T-helper 2 cell treated with Interferon-gamma antibody and Interleukin-4, amounts not matched to agents 100 ng/mL and 5 ng/mL, for 36 hours (primary cell): ENCODE data around the gene CYP46A1. TPM values are rescaled to one million over a fixed set of nuclear protein-coding genes. Genes with fewer than 3 reads are reported as not detected.
"Not testable (repeated sequence)": the region's sequence is repeated elsewhere in the genome, so short reads cannot be mapped to it uniquely, and the experiment has no call there.

Experiments used
- intact Hi-C: fragments of 100-400 bp; cut with micrococcal nuclease; formaldehyde crosslinking; loops from one replicate; pipeline ENCODE4 v1.15.1; 2023
- total RNA-seq: library from RNA; stranded (reverse); gene quantifications from 2 replicates; pipeline ENCODE4 v1.2.3, GENCODE V29; 2022

CYP46A1 gene
- total RNA-seq, 1 donor from 2014 or later, result 0.09 TPM

DNA sequence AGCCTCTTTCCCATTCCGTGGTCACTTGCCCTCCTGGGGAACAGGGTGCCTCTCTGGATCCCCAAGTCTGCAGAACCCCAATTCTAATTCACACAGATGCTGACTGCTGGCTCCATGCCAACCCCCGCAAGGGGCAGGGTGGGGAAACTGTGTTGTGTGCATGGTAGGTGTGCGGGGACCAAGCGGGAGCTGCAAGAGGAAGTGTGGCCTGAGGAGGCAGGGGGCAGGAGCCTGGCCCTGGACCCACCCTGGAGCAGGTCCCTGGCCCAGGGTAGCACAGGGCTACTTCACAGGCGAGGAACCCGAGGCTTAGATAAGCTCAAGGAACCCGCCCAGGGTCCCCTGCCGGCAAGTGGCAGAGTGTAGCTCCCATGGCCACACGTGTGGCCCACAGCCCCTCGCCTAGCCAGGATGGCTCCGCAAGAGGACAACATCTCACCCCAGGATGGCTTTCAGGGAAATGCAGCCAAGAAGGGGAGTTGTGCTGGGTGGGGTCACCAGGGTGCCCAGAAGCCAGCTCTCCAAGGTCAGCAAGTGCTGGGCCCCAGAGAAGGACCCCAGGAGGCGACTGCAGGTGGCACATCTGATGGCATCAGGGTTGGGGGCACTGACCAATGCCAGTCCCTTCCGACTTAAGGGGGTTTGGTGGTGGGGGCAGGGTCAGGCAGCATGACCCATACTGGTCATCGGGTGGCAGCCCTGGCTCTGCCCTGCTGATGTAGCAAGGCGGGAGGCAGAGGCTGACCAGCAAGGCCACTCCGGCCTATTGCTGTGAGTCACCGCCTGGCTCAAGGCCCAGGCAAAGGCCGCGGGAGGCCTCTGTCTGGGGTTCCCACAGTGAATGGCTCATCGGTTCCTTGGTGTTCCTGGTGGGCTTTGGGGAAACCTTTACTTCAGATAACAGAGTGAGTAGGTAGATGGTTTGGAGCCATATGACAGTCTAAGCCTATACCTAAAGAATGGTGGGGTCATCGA is 71.8 kb downstream of the CYP46A1 start:
- intact Hi-C loops, result no loop called here

DNA sequence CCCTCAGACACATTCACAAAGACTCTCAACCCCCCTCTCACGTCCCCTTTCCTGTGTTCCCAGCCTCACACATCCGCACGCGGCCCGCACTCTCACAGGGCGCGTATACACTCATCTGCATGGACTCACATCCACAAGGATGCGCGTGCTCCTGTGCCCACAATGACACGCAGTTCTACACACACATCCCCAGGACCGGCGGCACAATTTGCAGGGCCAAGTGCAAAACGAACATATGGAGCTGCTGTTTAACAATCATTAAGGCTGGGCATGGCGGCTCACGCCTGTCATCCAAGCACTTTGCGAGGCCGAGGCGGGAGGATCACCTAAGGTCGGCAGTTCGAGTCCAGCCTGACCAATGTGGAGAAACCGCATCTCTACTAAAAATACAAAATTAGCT is 72.7 kb downstream of the CYP46A1 start:
- intact Hi-C loops, result no loop called here

DNA sequence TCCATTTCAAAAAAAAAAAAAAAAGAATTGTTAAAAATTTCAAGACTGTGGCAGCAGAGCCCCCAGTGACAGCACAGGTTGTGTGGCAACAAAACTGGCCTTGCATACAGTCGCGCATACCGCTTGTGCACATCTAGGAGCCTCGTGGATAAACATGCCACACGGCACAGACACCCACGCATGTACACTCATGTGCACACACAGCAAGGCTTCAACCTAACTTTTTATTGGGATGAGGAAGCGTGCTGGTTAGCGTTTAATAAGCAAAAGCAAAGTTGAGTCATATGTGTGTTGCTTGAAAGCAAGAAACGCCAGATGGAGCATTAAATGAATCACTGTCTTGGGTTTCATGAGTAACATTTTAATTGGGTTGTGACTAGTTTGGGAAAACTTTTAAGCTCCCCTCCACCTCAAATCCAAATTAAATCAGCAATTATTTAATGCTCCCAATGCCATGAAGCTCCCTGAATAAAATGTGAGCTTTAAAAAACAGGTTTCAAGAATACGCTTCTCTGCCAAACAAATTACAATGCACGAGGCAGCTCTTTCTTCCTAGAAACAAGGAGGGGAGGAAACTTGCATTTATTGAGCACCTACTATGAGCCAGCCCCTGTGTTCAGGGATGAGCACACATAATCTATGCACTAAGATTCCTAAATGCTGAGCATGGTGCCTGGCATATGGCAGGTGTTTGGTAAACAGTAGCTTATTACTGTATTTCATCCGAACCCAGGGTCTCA is 73.4 kb downstream of the CYP46A1 start:
- intact Hi-C loops, result no loop called here

DNA sequence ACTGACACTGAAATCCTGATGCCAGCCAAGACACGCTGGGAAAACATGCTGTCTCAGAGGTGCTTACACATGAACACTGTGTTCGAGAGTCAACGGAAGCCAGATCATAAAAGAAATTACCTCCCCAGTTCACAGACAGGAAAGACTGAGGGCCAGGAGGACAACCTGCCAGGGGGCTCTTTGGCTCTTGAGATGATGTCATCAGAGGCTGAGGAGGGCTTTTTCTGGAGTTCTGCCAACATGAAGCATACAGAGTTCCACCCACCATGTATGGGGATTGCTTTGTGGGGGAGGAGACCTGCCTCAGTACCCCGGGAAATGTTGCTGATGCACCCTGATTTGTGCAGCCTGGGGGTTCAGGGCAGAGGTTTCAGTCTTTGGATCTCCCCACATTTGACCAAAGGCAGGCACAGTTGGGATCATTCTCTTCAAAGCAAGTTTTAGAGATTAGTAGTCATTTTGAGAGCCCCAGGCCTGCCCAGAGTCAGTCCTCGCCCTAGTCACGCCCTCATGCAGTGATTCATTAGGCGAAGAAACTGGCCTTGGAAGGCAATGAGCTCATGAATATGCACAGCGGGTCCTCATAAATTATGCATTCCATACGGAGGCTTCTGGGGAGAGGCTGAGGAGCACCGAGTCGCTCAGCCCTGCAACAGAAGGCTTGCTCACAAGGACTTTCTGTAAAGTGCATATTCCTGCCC is 74.2 kb downstream of the CYP46A1 start:
- intact Hi-C loops, result no loop called here

DNA sequence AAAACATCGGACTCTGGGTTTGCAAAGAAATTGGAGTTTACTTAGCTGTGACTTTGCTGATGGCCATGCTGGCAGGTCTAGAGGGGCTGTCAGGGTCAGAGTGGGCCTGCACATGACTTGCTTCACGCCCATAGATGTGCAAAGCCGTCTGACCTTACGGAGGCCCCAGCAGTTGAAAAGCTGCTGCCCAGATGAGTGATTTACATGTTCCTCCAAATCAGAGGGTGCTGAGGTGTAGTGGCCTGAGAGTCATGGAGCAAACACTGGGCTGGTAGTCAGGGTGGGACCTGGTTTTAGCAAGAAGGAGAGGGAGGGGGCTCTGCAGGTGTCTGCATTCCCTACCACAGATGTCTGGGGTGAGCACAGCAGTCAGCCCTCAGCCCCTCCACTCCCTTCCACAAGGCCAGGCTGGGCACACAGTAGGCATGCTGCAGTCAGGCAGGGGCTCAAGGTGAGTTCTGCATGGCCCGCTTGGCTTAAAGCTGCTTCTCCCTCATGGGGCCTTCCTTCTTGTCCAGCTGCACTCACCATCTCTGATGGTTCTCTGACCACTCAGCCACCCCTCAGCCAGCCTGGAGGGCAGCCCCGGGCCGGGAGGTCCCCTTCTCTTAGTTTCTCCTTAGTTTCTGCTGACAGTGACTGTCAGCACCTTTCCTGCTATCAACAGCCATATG is 74.9 kb downstream of the CYP46A1 start:
- intact Hi-C loops, result no loop called here

DNA sequence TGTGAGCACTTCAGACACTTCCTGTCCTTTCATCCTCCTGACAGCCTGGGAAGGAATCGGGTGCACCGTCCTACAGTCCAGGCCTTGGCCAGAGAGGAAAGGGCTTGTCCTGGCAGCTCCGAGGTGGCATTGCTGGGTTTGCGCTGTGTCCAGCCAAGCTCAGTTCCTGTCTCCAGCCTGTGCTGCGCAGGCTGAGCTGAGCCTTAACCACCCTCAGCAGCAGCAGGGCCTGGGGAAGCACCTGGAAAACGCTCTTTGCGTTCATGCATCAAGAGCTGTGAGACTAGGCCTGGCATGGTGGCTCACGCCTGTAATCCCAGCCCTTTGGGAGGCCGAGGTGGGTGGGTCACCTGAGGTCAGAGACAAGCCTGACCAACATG is 75.4 kb downstream of the CYP46A1 start:
- intact Hi-C loops, result no loop called here

DNA sequence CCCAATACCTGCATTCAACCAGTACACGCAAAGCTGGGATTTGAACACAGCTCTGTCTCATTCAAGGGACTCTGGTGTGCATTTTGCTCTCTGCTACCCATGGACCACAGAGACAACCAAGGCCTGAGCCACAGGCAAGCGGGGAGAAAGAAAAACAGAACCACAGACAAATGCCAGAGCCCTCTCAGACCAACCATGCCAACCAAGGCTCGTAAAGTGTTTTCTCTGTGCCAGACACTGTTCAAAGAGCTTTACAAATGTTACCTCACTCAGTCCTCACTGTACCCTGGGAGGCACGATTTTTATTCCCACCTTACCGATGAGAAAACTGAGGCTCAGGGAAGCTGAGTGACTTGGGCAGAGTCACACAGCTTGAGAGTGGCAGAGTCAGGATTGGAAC is 76.7 kb downstream of the CYP46A1 start:
- intact Hi-C loops, result no loop called here

DNA sequence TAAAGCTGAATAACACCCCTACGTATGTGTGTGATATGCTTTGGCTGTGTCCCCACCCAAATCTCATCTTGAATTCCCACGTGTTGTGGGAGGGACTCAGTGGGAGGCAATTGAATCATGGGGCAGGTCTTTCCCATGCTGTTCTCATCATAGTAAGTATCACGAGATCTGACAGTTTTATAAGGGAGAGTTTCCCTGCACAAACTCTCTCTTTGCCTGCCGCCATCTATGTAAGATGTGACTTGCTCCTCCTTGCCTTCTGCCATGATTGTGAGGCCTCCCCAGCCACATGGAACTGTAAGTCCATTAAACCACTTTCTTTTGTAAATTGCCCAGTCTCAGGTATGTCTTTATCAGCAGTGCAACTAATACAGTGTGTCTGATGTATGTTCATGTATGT is 78.8 kb downstream of the CYP46A1 start:
- intact Hi-C loops, result not testable (repeated sequence)

DNA sequence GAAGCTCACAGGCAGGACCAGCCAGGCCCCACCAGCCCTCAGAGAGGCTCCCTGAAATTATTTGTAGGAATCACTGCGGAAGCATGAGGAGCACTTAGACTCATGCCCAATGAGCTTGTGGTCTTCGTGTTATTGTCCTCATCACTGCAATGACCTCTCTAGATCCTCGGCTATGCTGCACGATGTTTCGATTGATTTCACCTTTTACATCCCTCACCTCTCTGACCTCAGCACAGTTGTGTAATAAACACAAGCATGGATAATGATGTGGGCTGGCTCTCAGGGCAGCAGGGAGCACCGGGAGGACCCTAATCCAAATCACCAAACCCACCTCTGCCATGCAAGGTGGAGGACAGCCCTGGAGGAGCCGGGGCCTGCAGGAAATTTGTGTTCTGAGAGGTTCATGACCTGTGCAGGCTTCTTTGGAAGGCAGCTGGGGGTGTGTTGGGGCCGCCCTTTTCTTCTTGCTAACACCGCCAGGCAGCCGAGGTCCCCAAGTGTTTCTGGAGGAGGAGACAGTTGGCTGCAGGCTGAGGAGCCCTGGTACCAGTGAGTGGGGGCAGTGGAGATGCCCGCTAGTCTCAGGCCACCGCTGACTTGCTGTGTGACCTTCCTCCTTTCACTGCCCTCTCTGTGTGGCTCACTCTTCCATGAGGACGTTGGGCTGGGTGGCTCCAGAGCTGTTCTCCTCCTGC is 79.6 kb downstream of the CYP46A1 start:
- intact Hi-C loops, result no loop called here

DNA sequence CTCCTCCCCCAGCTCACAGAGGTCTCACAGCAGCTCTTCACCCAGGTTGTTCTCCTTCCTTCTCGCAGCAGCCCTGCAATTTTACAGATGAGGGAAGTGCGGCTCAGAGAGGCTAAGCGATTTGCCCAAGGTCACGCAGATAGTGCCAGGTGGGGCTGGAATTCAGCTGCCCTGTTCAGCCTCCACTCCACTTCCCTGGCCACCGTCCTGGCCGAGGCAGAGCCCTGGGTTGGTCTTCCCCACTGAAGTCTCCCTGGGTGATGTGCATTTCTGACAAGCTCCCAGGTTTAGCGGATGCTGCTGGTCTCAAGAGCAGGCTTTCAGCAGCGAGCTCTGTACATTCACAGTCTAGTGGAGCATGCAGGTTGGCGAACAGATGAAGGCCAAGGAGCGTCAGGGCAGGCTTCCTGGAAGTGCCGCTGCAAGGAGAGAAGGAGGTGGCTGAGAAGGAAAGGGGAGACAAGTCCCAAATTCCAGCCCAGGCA is 80.2 kb downstream of the CYP46A1 start:
- intact Hi-C loops, result no loop called here

DNA sequence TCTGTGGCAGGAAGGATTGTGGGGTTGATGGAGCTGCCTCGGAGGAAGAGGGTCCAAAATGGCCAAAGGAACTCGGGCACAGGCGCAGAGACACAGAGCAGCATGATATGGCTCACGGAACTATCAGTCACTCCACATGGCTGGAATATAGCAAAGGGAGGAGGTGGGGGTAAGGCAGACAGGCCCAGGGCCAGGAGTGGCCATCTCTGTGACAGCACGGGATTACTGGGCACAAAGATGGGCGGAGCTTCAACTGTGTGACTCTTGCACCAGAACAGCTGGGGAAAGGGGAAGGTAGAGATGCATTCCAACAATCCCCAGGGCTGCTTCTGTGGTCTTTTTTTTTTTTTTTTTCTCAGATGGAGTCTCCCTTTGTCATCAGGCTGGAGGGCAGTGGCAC is 84.3 kb downstream of the CYP46A1 start:
- intact Hi-C loops, result no loop called here

DNA sequence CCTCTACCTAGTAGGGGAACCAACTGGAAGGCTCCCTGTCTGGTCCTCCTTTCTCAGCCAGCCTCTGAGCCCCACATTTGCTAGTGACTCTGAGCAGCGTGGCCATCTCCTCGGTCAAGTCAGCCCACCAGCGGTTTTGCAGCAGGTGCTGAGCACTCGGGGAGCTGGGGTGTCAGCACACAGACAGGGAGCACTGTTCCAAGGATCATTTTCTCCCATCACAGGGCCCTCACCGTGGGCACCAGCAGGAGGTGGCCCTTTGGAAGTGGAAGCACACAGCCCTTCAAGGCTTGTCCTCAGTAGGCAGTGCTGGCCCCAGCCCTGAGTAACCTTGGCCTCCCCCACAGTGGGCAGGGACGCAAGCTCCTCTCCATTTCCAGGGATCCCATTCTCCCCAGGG is 85.0 kb downstream of the CYP46A1 start:
- intact Hi-C loops, result no loop called here

DNA sequence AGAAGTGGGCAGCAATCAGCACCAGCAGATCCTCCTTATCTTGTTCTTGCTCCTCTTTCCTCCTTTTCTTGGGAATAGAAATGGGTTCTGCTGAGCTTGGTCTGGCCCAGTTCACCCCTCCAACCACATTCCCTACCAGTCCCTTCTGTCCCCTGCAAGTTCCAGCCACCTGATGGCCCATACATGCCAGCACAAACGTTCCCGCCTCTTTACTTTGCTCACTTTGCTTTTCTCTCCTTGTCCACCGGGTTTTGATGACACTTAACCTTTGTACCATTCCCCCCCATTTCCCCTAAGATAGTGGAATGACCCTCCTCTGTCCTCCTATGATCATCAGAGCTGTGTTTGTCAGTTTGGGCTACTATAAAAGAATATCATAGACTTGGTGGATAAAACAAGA is 85.7 kb downstream of the CYP46A1 start:
- intact Hi-C loops, result no loop called here

DNA sequence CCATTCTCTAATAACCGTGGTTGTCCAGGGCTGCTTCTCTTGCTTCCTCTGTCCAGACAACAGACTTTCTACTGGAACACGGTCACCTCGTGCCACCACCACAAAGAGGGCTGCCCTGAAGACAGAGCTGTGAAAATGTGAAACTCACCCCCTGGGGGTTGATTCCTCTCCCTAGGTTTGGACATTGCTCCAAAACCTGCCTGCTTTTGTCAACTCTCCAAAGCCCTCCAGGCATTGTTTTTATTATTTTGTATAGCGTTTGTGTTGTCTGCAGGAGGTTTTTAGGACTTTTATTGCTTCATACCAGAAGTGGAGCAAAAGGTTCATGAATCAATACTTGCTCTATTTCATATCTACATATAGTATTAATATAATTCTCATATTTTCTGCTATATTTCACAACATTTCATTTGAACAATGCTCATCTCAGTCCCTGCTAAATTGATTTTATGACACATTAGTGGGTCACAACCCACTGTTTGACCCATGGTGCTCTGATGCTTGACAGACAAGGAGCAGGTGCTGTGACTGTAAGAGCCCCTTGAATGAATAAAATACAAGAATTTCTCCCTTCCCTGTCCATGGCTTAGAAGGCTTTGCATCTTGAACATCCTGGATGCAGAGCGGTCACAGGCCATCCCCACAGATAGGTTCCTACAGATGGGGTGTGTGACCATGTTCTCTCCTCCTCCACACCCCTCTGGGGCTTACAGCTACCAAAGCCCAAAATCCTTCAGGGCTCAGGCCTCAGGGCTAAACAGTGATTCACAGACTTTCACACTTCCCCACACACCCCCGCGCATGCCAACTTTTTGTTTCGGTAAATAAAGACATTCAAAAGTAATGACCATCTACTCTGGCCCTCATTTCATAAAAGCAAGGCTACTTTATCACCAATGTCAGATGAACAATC is 88.5 kb downstream of the CYP46A1 start:
- intact Hi-C loops, result no loop called here

DNA sequence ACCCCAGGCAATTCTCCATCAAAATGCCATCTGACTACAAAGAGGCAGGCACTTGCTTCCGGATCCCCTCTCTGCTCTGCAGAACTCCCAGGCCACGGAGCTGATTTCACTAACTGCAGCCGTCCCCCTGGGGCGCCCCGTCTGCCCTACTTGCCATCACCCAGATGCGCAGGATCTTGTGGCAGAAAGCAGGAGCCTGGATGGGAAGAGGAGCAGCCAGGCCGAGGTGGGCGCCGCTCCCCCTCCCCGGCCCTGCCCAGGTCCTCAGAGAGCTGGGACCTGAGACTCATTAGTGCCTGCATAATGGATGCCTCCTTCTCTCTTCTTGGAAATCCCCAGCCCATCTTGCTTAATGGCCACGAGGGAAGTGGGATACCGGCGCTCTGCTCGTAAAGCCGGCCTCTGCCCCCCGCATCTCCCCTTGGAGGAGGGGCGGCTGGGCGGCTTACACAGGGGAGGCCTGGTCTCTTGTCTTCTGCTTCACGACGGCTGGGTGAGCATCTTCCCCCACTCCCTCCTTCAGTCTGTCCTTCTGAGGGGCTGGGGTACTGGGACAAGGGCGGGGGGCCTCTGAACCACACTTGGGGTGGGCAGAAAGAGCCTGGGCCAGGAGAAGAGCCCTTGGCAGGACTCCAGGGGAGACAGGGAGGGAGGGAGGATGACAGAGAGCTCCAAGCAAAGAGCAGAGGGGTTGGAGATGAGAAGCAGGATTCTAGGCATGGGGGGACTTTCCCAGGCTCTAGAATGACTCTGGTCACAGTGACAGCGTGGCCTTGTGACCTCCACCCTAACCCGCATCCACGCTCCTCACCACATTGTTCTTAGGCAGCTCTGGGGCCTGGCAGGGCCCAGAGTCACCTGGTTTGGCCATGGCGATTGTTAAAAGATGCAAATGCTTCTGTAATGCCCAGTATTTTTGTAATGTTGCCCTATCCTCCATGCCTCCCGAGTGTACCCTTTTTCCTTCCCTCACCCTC is 89.7 kb downstream of the CYP46A1 start:
- intact Hi-C loops, result no loop called here

DNA sequence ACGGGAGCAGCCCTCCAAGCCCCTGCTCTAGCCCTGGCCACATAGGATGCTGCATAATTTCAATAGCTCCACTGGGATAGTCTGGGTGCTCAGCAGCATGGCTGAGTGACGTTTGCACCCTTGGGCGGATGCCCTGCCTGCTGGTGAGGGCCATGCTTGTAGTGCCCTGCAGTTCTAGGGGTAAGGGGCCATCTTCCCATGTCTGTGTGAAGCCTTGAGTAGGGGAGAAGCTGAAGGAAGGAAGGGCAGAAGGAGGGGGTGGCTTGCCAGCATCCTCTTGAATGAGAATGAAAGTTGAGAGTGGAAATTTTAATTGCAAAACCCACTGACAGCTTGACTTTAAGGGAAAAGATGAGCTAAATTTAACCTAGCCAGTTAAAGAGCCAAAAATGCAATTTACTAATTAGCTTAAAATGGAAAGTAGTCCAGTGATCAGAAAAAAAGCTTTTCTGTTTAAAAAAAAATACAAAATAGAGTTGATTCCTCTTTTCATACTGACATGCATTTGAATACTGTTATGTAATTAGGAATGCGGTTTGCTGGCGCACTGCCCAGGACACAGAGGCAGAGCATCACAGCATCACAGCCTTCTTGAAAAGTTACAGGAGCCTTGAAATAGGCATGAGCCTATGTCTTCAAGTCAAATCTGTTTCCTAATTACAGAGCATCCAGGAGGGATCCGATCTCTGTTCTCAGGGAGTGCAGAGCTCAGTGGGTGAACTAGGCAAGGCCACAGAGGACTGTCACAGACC is 90.6 kb downstream of the CYP46A1 start:
- intact Hi-C loops, result no loop called here

DNA sequence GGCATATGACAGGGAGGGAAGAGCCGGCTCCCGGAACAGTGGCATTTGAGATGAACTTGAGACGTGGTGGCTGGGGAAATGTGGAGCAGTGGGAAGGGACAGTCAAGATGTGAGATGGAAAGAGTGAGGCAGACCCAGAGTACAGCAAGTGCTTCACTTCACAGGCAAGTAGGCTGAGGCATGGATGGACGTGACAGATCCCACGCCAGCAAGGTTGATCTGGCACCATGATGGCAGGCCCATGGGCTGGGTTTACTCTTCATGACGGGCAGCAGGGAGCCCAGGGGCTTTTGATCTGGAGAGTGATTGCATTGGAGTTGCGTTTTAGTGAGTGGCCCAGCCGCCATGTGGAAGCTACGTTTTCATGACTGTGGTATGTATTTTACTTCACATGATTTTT is 91.3 kb downstream of the CYP46A1 start:
- intact Hi-C loops, result no loop called here
